ENCODE results near the gene MAGIX.

MAGIX gene

DNA sequence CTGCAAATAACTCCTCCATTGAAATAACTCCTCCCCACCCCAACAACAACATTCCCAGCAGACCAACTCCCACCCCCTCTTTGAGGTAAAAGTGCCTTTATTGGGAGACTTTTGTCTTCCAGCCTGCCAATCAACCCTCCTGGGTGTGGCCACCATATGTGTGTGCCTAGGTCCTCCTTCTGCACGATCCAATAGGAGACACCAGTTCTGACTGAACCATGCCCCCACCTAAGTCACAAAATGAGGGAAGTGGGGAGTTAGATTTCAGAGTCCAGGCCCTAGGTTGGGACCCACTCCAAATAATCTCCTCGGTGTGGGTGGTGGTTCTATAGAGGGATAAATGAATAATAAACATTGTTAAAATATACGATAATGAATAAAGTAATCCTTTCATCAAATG lies 12.2 kb downstream of the MAGIX start:
- no peaks in the 10 kb centered on the region for H3K9me3 ChIP-seq (ENCODE audit: control insufficient read depth, insufficient read depth, low read depth, low read length)
- H3K27ac ChIP-seq (ENCODE audit: extremely low read depth, low read depth, low read length): no peak overlapping the region
- no peak for TF ChIP-seq ZNF623 (tag by site-specific recombination; IDR thresholded peaks at IDR 0.05)
- TF ChIP-seq ZXDB (tag by site-specific recombination; IDR thresholded peaks at IDR 0.05): no peak
- peak; percentile 49 for TF ChIP-seq SP2 (tag by site-specific recombination; IDR thresholded peaks at IDR 0.05)
- TF ChIP-seq, protein P1, sequence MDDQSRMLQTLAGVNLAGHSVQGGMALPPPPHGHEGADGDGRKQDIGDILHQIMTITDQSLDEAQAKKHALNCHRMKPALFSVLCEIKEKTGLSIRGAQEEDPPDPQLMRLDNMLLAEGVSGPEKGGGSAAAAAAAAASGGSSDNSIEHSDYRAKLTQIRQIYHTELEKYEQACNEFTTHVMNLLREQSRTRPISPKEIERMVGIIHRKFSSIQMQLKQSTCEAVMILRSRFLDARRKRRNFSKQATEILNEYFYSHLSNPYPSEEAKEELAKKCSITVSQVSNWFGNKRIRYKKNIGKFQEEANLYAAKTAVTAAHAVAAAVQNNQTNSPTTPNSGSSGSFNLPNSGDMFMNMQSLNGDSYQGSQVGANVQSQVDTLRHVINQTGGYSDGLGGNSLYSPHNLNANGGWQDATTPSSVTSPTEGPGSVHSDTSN (CRISPR knock-in tag; IDR thresholded peaks at IDR 0.05): no peak
- TF ChIP-seq BCL11B (tag by site-specific recombination; IDR thresholded peaks at IDR 0.05; ENCODE audit: low read depth): no peak
- no peak for TF ChIP-seq ZNF223 (tag by site-specific recombination; IDR thresholded peaks at IDR 0.05)
- no peak for TF ChIP-seq SALL2 (tag by site-specific recombination; IDR thresholded peaks at IDR 0.05; ENCODE audit: borderline replicate concordance)
- H3K36me3 ChIP-seq (ENCODE audit: control insufficient read depth in 2 of 2, insufficient read depth in 1 of 2, low read length in 2 of 2): peaks cover 11 to 36% of the 10 kb centered on the region in 2 experiments; a peak in 2 of 3 replicates
- ChIA-PET POLR2A (interaction anchor here (0.6 to 2.8 kb wide), 2 partner anchors 16 to 523 kb away, joined by 7 to 11 read pairs; no protein-coding TSS in a partner anchor), CTCF (no interaction called here)
- no peak overlapping the region for H3K4me3 ChIP-seq (ENCODE audit: low read depth, low read length)
- no peaks in the 10 kb centered on the region for H3K4me1 ChIP-seq (ENCODE audit: control insufficient read depth, insufficient read depth, low read length)

DNA sequence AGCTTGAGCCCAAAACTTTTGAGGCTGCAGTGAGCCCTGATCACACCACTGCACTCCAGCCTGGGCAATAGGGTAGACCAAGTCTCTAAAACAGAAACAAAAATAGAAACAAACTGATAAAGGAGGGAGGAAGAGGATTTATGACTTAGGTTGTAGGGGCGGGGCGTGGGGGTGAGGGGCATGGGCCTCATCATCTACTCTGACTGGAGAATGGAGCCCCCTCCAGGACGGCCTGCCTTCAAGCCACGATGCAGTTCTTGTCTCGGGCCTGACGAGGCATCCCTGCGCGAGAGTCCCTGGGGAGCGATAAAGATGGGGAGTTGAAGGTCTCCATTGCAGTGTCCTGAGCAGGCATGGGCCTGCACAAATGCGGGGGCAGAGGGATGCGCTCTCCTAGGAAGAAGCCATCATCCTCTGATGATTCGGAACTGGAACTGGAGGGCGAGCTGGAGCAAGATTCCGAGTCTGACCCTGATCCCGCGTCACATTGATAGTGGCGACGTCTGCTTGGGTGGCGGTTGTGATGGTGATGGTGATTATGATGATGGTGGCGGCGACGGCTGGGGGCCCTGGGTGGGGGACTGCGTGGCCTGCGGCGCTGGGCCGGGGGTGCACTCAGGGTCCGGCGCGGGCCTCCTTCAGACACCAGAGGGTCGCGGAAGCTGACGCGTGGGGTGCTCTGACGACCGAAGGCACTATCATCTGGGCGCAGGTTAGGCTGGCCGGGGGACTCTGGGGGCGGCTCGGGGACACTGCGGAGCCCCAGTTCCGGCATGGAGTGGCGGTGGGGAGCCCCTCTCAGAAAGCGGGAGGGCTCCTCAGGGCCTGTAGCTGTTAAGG lies 13.1 kb downstream of the MAGIX start:
- Histone ChIP-seq H3K9me3 (ENCODE audit: control insufficient read depth, insufficient read depth, low read depth, low read length) (no peaks in the 10 kb centered on the region), H3K4me3 (ENCODE audit: low read depth, low read length) (no peak overlapping the region), H3K36me3 (ENCODE audit: control insufficient read depth in 2 of 2, insufficient read depth in 1 of 2, low read length in 2 of 2) (peaks cover 11 to 41% of the 10 kb centered on the region in 2 experiments; a peak in 2 of 3 replicates), H3K4me1 (ENCODE audit: control insufficient read depth, insufficient read depth, low read length) (no peaks in the 10 kb centered on the region), H3K27ac (ENCODE audit: extremely low read depth, low read depth, low read length) (no peak overlapping the region)
- no peak for TF ChIP-seq ZNF501 (tag by site-specific recombination; IDR thresholded peaks at IDR 0.05)
- TF ChIP-seq KLF9 (tag by site-specific recombination; IDR thresholded peaks at IDR 0.05; ENCODE audit: low read depth): no peak
- TF ChIP-seq ZNF366 (tag by site-specific recombination; conservative IDR thresholded peaks at IDR 0.05): no peak
- TF ChIP-seq GLI4 (tag by site-specific recombination; IDR thresholded peaks at IDR 0.05): no peak
- TF ChIP-seq, protein P2, sequence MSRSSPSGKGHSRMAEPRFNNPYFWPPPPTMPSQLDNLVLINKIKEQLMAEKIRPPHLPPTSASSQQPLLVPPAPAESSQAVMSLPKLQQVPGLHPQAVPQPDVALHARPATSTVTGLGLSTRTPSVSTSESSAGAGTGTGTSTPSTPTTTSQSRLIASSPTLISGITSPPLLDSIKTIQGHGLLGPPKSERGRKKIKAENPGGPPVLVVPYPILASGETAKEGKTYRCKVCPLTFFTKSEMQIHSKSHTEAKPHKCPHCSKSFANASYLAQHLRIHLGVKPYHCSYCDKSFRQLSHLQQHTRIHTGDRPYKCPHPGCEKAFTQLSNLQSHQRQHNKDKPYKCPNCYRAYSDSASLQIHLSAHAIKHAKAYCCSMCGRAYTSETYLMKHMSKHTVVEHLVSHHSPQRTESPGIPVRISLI (tag by site-specific recombination; IDR thresholded peaks at IDR 0.05): no peak
- no peak for TF ChIP-seq ZNF660 (tag by site-specific recombination; IDR thresholded peaks at IDR 0.05)
- ChIA-PET POLR2A (interaction anchor here (0.6 to 2.8 kb wide), 2 partner anchors 15 to 522 kb away, joined by 7 to 11 read pairs; no protein-coding TSS in a partner anchor), CTCF (interaction anchor here (0.5 kb wide), 1 partner anchor 341 kb away, joined by 3 read pairs; no protein-coding TSS in a partner anchor)

DNA sequence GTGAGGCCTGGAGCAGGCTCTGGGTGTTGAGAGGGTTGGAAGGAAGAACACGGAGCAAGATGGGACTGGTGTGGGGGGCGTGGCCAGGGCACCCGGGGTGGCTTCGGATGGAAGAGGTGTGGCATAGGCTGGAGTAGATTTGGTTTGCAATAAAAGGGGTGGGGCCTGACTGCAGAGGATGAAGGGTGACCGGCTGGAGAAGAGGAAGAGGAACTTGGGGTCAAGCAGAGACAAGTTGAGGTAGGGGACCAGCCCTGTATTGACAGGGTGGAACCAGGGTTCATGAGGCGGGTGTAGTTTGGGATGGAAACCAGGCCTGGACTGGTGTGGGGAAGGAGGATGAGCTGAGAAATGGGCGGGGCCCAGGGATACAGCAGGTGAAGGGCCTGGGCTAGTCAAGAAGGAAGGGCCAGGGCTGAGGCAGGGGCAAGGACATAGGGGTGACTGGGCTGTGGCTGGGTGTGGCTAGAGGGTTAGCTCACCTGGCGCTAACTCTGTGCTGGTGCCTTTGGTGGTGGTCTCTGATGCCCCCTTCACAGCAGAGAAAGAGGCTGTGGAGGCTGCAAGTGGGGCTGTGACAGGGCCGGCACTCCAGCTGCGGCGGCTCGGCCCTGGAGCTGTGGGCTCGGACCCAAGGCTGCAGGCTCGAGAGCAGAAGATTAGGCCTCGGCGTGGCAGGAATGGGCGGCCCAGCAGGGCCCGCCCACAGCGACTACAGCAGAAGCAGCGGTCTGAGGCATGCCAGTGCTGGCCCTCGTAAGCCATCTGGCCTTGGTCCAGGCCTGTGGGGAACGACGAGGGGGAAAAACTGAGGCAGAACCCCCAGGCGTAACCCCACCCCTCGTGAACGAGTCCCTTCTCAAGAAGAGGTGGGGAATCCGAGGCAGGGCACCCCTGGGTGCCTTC lies 14.1 kb downstream of the MAGIX start:
- Histone ChIP-seq H3K27ac (ENCODE audit: extremely low read depth, low read depth, low read length) (no peak overlapping the region), H3K9me3 (ENCODE audit: control insufficient read depth, insufficient read depth, low read depth, low read length) (no peaks in the 10 kb centered on the region)
- POLR2A ChIA-PET: interaction anchor here (0.5 to 2.8 kb wide), 3 partner anchors 8 to 76 kb away, joined by 3 to 11 read pairs (median 6); no protein-coding TSS in a partner anchor
- TF ChIP-seq, protein P3, sequence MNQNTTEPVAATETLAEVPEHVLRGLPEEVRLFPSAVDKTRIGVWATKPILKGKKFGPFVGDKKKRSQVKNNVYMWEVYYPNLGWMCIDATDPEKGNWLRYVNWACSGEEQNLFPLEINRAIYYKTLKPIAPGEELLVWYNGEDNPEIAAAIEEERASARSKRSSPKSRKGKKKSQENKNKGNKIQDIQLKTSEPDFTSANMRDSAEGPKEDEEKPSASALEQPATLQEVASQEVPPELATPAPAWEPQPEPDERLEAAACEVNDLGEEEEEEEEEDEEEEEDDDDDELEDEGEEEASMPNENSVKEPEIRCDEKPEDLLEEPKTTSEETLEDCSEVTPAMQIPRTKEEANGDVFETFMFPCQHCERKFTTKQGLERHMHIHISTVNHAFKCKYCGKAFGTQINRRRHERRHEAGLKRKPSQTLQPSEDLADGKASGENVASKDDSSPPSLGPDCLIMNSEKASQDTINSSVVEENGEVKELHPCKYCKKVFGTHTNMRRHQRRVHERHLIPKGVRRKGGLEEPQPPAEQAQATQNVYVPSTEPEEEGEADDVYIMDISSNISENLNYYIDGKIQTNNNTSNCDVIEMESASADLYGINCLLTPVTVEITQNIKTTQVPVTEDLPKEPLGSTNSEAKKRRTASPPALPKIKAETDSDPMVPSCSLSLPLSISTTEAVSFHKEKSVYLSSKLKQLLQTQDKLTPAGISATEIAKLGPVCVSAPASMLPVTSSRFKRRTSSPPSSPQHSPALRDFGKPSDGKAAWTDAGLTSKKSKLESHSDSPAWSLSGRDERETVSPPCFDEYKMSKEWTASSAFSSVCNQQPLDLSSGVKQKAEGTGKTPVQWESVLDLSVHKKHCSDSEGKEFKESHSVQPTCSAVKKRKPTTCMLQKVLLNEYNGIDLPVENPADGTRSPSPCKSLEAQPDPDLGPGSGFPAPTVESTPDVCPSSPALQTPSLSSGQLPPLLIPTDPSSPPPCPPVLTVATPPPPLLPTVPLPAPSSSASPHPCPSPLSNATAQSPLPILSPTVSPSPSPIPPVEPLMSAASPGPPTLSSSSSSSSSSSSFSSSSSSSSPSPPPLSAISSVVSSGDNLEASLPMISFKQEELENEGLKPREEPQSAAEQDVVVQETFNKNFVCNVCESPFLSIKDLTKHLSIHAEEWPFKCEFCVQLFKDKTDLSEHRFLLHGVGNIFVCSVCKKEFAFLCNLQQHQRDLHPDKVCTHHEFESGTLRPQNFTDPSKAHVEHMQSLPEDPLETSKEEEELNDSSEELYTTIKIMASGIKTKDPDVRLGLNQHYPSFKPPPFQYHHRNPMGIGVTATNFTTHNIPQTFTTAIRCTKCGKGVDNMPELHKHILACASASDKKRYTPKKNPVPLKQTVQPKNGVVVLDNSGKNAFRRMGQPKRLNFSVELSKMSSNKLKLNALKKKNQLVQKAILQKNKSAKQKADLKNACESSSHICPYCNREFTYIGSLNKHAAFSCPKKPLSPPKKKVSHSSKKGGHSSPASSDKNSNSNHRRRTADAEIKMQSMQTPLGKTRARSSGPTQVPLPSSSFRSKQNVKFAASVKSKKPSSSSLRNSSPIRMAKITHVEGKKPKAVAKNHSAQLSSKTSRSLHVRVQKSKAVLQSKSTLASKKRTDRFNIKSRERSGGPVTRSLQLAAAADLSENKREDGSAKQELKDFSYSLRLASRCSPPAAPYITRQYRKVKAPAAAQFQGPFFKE (tag by site-specific recombination; IDR thresholded peaks at IDR 0.05; ENCODE audit: borderline replicate concordance): no peak
- TF ChIP-seq ZNF10 (tag by site-specific recombination; IDR thresholded peaks at IDR 0.05): peak; percentile 98
- TF ChIP-seq ZNF202 (tag by site-specific recombination; IDR thresholded peaks at IDR 0.05; ENCODE audit: borderline replicate concordance): no peak
- no peak for TF ChIP-seq ZNF677 (tag by site-specific recombination; IDR thresholded peaks at IDR 0.05)
- TF ChIP-seq ZNF560 (tag by site-specific recombination; IDR thresholded peaks at IDR 0.05; ENCODE audit: borderline replicate concordance): no peak
- TF ChIP-seq ZNF776 (tag by site-specific recombination; IDR thresholded peaks at IDR 0.05; ENCODE audit: borderline replicate concordance): no peak
- TF ChIP-seq EGR2 (tag by site-specific recombination; IDR thresholded peaks at IDR 0.05; ENCODE audit: low read depth): 0 out of 2 replicates have a peak, but pooled peaks have one; percentile 10

More for the DNA sequence above, 14.1 kb downstream of the MAGIX start:
- H3K4me1 ChIP-seq (ENCODE audit: control insufficient read depth, insufficient read depth, low read length): no peaks in the 10 kb centered on the region
- CTCF ChIA-PET: interaction anchor here (0.5 to 1.2 kb wide), 2 partner anchors 8 to 342 kb away, joined by 3 read pairs; no protein-coding TSS in a partner anchor
- peaks cover 11 to 46% of the 10 kb centered on the region in 2 experiments; a peak in 2 of 3 replicates for H3K36me3 ChIP-seq (ENCODE audit: control insufficient read depth in 2 of 2, insufficient read depth in 1 of 2, low read length in 2 of 2)
- no peak overlapping the region for H3K4me3 ChIP-seq (ENCODE audit: low read depth, low read length)

All from HEK293 (cell line).